Measurements from ENCODE around the gene CCDC63. TPM values are rescaled to one million over a fixed set of nuclear protein-coding genes. Genes with fewer than 3 reads are reported as not detected.

CCDC63 gene
- total RNA-seq, 2 experiments from 2014 or later, result not detected

GRCh38 chr12:110860833-110861296 is 14.1 kb downstream of the CCDC63 start:
- DNase-seq, result no peak
- no peak for TF ChIP-seq CTCF (IDR thresholded peaks at IDR 0.05)
- H3K27ac Mint-ChIP-seq, result no peak overlapping the region

GRCh38 chr12:110861729-110862128 is 14.9 kb downstream of the CCDC63 start:
- Mint-ChIP-seq H3K4me3 (no peak overlapping the region), H3K27ac (no peak overlapping the region), H3K36me3 (ENCODE audit: low read depth) (no peaks in the 10 kb centered on the region), H3K4me1 (ENCODE audit: low read depth) (peaks cover 5% of the 10 kb centered on the region), H3K9me3 (no peaks in the 10 kb centered on the region), H3K27me3 (no peaks in the 10 kb centered on the region)
- H3K27me3 ChIP-seq (ENCODE audit: control insufficient read depth in 1 of 2, insufficient read depth in 2 of 2, low read length in 2 of 2), result no peaks in the 10 kb centered on the region
- no peak overlapping the region for H3K4me3 ChIP-seq (ENCODE audit: low read length)
- ATAC-seq (ENCODE audit: poor library complexity) (no peak), DNase-seq (no peak)
- TF ChIP-seq CTCF (IDR thresholded peaks at IDR 0.05), result no peak
- no peaks in the 10 kb centered on the region for H3K36me3 ChIP-seq (ENCODE audit: insufficient read depth, low read length)
- no peaks in the 10 kb centered on the region for H3K4me1 ChIP-seq (ENCODE audit: insufficient read depth, low read length)
- no peaks in the 10 kb centered on the region for H3K9me3 ChIP-seq (ENCODE audit: control insufficient read depth in 1 of 2, insufficient read depth in 1 of 2, low read length in 2 of 2)
- ChIA-PET POLR2A (no interaction called here), CTCF (no interaction called here)
- no peak overlapping the region for H3K27ac ChIP-seq (ENCODE audit: low read depth in 1 of 2, low read length in 2 of 2)
- intact Hi-C loops (cut with DNase I, micrococcal nuclease), result no loop called here

More at GRCh38 chr12:110860833-110861296, 14.1 kb downstream of the CCDC63 start:
- no peaks in the 10 kb centered on the region for H3K9me3 ChIP-seq (ENCODE audit: control insufficient read depth in 1 of 2, insufficient read depth in 1 of 2, low read length in 2 of 2)
- Mint-ChIP-seq H3K4me1 (ENCODE audit: low read depth) (peaks cover 5% of the 10 kb centered on the region), H3K9me3 (no peaks in the 10 kb centered on the region), H3K4me3 (no peak overlapping the region), H3K36me3 (ENCODE audit: low read depth) (no peaks in the 10 kb centered on the region), H3K27me3 (no peaks in the 10 kb centered on the region)
- ChIA-PET POLR2A (no interaction called here), CTCF (no interaction called here)
- no peak overlapping the region for H3K4me3 ChIP-seq (ENCODE audit: low read length)
- H3K27me3 ChIP-seq (ENCODE audit: control insufficient read depth in 1 of 2, insufficient read depth in 2 of 2, low read length in 2 of 2), result no peaks in the 10 kb centered on the region
- intact Hi-C loops (cut with DNase I, micrococcal nuclease), result no loop called here
- ATAC-seq (ENCODE audit: poor library complexity), result no peak
- H3K36me3 ChIP-seq (ENCODE audit: insufficient read depth, low read length), result no peaks in the 10 kb centered on the region
- no peaks in the 10 kb centered on the region for H3K4me1 ChIP-seq (ENCODE audit: insufficient read depth, low read length)
- H3K27ac ChIP-seq (ENCODE audit: low read depth in 1 of 2, low read length in 2 of 2), result no peak overlapping the region

- no peaks in the 10 kb centered on the region for H3K4me1 ChIP-seq (ENCODE audit: insufficient read depth, low read length)
- TF ChIP-seq CTCF (IDR thresholded peaks at IDR 0.05), result no peak
- H3K27ac ChIP-seq (ENCODE audit: low read depth in 1 of 2, low read length in 2 of 2), result no peak overlapping the region
- H3K27me3 ChIP-seq (ENCODE audit: control insufficient read depth in 1 of 2, insufficient read depth in 2 of 2, low read length in 2 of 2), result no peaks in the 10 kb centered on the region
- CTCF ChIA-PET, result no interaction called here
- peaks cover 5% of the 10 kb centered on the region for H3K4me1 Mint-ChIP-seq (ENCODE audit: low read depth)
- no peaks in the 10 kb centered on the region for H3K36me3 ChIP-seq (ENCODE audit: insufficient read depth, low read length)
- no peaks in the 10 kb centered on the region for H3K9me3 ChIP-seq (ENCODE audit: control insufficient read depth in 1 of 2, insufficient read depth in 1 of 2, low read length in 2 of 2)
- ATAC-seq (ENCODE audit: poor library complexity) (no peak), DNase-seq (no peak)
- H3K4me3 Mint-ChIP-seq, result no peak overlapping the region
- no peaks in the 10 kb centered on the region for H3K27me3 Mint-ChIP-seq
- H3K36me3 Mint-ChIP-seq (ENCODE audit: low read depth), result no peaks in the 10 kb centered on the region
- H3K27ac Mint-ChIP-seq, result no peak overlapping the region
- POLR2A ChIA-PET, result no interaction called here
- H3K9me3 Mint-ChIP-seq, result no peaks in the 10 kb centered on the region
- intact Hi-C loops (cut with DNase I, micrococcal nuclease), result no loop called here
- H3K4me3 ChIP-seq (ENCODE audit: low read length), result no peak overlapping the region
Measured at GRCh38 chr12:110862329-110862728, 15.5 kb downstream of the CCDC63 start.

Data from CD4-positive, alpha-beta T cell (primary cell).